Peyer's patch (tissue), 4 donors: ENCODE data around the gene CHRNG. TPM values are rescaled to one million over a fixed set of nuclear protein-coding genes. Genes with fewer than 3 reads are reported as not detected.

ENCODE experiments used
- DNase-seq, 3 donors: peaks; one replicate each; pipeline ENCODE4 v3.0.0-alpha.2; 2017 to 2019
- H3K27ac ChIP-seq, 4 donors: fragments of 200-600 bp; sonication (generic); one replicate each; pipeline ENCODE4 v1.5.1; 2016 to 2019
- H3K27me3 ChIP-seq, 2 donors: fragments of 200-600 bp; sonication (generic); one replicate each; pipeline ENCODE4 v1.5.1; 2019
- H3K36me3 ChIP-seq, 3 donors: fragments of 200-600 bp; sonication (generic); one replicate each; pipeline ENCODE4 v1.5.1; 2016 to 2019
- H3K4me1 ChIP-seq, 4 donors: fragments of 200-600 bp; sonication (generic); one replicate each; pipeline ENCODE4 v1.5.1; 2016 to 2019
- H3K4me3 ChIP-seq, 4 donors: fragments of 200-600 bp; sonication (generic); 1 replicate in 3 of 4; 2 replicates in 1 of 4; pipeline ENCODE4 v1.5.1; 2016 to 2019; ENCODE audit warnings: mild to moderate bottlenecking in 1 of 4
- H3K9me3 ChIP-seq, 4 donors: fragments of 200-600 bp; sonication (generic); one replicate each; pipeline ENCODE4 v1.5.1; 2016 to 2019; ENCODE audit warnings: mild to moderate bottlenecking in 1 of 4
- POLR2A ChIP-seq, 2 donors: fragments of 450-650 bp; IDR thresholded peaks; one replicate each; pipeline ENCODE4 v1.5.1; 2017; ENCODE audit warnings: antibody characterized with exemption in 2 of 2, mild to moderate bottlenecking in 2 of 2, moderate library complexity in 2 of 2
- total RNA-seq, 4 donors: library from RNA; depleted of rRNA; stranded (reverse); fragments of >200 nt; gene quantifications; one replicate each; pipeline ENCODE4 v1.1.0, GENCODE V29; 2016
- TF ChIP-seq, protein P1 (sequence below), 6 experiments: fragments of 450-650 bp in 4 of 6; fragments of 200-600 bp in 2 of 6; sonication (generic) in 1 of 6; IDR thresholded peaks; one replicate each; pipeline ENCODE4 v1.5.1; 2017 to 2019; ENCODE audit warnings: antibody characterized with exemption in 6 of 6, mild to moderate bottlenecking in 3 of 6, moderate library complexity in 1 of 6

Gene CHRNG
- total RNA-seq, 4 donors from 2014 or later = not detected

DNA sequence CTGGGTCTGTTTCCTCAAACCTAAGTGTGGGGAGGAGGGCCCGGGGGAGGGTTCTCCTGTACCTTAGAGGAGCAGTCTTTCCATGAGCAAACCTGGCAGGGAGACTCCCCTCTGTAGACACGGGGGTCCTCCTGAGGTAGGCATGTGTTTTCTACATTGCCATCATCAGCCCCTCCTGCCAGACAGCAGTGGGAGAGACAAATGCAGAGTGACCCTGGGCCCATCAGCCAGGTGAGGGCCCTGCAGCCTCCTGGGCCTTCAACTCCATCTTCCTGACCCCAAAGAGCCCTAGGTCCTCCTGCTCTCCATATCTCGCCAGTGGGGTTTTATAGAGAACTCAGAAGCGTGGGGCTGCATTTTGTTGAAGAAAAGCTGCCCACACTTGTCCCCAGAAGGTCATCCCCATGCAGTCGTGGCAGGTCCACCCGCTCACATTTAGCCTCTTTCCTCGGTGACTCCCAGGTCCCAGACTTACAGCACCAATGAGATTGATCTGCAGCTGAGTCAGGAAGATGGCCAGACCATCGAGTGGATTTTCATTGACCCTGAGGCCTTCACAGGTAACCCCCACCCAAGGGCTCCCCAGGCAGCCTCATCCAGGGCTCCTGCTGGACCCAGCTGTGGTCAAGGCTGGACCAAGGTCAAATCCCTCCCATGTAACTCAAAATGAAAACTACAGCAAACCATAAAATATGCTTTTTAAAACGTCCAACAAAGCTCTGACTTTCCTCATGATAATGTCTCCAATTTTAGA, 2.6 kb downstream of the CHRNG start:
- TF ChIP-seq, protein P1, sequence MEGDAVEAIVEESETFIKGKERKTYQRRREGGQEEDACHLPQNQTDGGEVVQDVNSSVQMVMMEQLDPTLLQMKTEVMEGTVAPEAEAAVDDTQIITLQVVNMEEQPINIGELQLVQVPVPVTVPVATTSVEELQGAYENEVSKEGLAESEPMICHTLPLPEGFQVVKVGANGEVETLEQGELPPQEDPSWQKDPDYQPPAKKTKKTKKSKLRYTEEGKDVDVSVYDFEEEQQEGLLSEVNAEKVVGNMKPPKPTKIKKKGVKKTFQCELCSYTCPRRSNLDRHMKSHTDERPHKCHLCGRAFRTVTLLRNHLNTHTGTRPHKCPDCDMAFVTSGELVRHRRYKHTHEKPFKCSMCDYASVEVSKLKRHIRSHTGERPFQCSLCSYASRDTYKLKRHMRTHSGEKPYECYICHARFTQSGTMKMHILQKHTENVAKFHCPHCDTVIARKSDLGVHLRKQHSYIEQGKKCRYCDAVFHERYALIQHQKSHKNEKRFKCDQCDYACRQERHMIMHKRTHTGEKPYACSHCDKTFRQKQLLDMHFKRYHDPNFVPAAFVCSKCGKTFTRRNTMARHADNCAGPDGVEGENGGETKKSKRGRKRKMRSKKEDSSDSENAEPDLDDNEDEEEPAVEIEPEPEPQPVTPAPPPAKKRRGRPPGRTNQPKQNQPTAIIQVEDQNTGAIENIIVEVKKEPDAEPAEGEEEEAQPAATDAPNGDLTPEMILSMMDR (IDR thresholded peaks at IDR 0.05) = no peak
- TF ChIP-seq POLR2A (IDR thresholded peaks at IDR 0.05) = no peak
- H3K4me1 ChIP-seq = no peaks in the 10 kb centered on the region
- H3K4me3 ChIP-seq = no peak overlapping the region
- no peaks in the 10 kb centered on the region for H3K27me3 ChIP-seq
- DNase-seq = no peak
- H3K36me3 ChIP-seq = no peaks in the 10 kb centered on the region
- H3K27ac ChIP-seq = no peak overlapping the region
- H3K9me3 ChIP-seq = no peaks in the 10 kb centered on the region

DNA sequence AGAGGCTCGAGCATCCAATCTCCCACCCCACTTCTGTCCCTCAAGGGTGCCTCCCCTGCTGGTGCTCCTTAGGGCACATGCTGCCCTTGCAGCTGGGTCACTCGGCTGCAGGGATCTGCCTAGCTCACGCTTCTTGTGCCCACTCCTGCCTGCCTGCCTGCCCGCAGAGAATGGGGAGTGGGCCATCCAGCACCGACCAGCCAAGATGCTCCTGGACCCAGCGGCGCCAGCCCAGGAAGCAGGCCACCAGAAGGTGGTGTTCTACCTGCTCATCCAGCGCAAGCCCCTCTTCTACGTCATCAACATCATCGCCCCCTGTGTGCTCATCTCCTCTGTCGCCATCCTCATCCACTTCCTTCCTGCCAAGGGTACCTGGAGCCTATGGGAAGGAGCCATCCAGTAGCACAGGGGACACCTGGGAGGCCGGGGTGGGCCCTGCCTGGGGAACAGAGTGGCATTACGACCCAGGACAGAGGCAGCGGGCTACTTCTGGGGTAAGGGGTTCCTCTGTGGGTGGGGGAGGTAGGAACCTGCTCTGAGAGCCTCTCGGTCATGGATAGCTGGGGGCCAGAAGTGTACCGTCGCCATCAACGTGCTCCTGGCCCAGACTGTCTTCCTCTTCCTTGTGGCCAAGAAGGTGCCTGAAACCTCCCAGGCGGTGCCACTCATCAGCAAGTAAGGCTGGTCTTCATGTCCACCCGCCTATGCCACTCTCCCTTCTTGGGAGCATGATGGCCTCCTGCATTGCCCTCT, 3.4 kb downstream of the CHRNG start:
- Histone ChIP-seq H3K4me3 (no peak overlapping the region), H3K36me3 (no peaks in the 10 kb centered on the region), H3K27ac (no peak overlapping the region), H3K4me1 (no peaks in the 10 kb centered on the region), H3K27me3 (no peaks in the 10 kb centered on the region), H3K9me3 (no peaks in the 10 kb centered on the region)
- no peak for TF ChIP-seq POLR2A (IDR thresholded peaks at IDR 0.05)
- TF ChIP-seq, protein P1 (IDR thresholded peaks at IDR 0.05) = no peak
- DNase-seq = peak in 2 of 3 donors; percentile 34 to 37

DNA sequence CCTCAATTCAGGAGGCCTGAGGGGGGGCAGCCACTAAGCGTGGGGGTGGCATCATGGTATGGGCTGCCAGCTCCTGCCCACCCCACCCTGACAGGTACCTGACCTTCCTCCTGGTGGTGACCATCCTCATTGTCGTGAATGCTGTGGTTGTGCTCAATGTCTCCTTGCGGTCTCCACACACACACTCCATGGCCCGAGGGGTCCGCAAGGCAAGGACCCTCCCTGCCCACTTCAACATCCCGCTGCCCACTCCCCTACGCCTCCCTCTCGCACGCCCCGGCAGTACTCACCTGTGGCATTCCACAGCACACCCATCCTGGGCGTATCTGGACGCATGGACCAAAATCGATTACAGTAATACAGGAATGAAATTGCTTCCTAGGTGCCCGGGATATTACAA, 4.0 kb downstream of the CHRNG start:
- H3K27ac ChIP-seq = no peak overlapping the region
- H3K9me3 ChIP-seq = no peaks in the 10 kb centered on the region
- H3K27me3 ChIP-seq = no peaks in the 10 kb centered on the region
- peak in 1 of 3 donors; percentile 46 for DNase-seq
- no peaks in the 10 kb centered on the region for H3K36me3 ChIP-seq
- no peaks in the 10 kb centered on the region for H3K4me1 ChIP-seq
- H3K4me3 ChIP-seq = no peak overlapping the region
- TF ChIP-seq, protein P1 (IDR thresholded peaks at IDR 0.05) = no peak
- no peak for TF ChIP-seq POLR2A (IDR thresholded peaks at IDR 0.05)

DNA sequence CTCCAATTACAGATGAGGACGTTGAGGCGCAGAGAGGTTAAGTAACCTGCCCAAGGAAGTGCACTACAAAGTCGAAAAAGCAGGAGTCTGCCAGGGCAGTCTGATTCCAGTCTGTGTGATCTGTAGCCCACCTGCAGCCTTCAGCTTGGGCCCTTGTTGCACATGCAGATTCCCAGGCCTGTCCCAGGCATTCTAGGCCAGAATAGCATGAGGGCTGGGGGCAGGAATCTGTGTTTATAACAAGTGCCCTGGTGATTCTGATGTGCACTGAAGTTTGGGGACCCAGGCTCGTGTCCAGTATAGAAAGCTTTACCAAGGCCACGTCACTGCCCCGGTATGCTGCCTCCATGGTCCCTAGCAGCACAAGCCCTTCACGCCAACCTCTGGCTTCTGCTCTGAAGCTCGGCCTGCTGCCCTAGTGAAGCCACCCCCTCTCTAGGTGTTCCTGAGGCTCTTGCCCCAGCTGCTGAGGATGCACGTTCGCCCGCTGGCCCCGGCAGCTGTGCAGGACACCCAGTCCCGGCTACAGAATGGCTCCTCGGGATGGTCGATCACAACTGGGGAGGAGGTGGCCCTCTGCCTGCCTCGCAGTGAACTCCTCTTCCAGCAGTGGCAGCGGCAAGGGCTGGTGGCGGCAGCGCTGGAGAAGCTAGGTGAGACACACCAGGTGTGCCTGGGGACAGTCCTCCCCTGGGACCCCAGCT, 4.6 kb downstream of the CHRNG start:
- Histone ChIP-seq H3K27ac (no peak overlapping the region), H3K27me3 (no peaks in the 10 kb centered on the region), H3K4me3 (no peak overlapping the region), H3K9me3 (no peaks in the 10 kb centered on the region), H3K4me1 (no peaks in the 10 kb centered on the region), H3K36me3 (no peaks in the 10 kb centered on the region)
- TF ChIP-seq, protein P1 (IDR thresholded peaks at IDR 0.05) = no peak
- no peak for TF ChIP-seq POLR2A (IDR thresholded peaks at IDR 0.05)
- DNase-seq = peak in 2 of 3 donors; percentile 42 to 44

DNA sequence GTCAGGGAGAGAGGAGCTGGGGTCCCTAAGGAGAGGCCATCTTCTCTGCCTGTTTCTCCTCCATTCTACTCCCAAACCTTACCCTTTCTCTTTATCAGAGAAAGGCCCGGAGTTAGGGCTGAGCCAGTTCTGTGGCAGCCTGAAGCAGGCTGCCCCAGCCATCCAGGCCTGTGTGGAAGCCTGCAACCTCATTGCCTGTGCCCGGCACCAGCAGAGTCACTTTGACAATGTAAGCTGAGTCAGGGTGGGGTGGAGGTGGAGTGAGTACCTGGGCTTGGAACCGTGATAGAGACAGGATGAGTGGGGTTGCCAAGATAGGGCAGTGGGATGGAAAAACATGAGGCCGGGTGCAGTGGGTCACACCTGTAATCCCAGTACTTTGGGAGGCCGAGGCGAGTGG, 5.2 kb downstream of the CHRNG start:
- Histone ChIP-seq H3K4me3 (no peak overlapping the region), H3K4me1 (peaks cover 0 to 6% (median 0%) of the 10 kb centered on the region in 4 donors), H3K27ac (no peak overlapping the region), H3K27me3 (no peaks in the 10 kb centered on the region), H3K9me3 (no peaks in the 10 kb centered on the region), H3K36me3 (no peaks in the 10 kb centered on the region)
- DNase-seq = no peak
- no peak for TF ChIP-seq POLR2A (IDR thresholded peaks at IDR 0.05)
- TF ChIP-seq, protein P1 (IDR thresholded peaks at IDR 0.05) = no peak
